MV-4-11 (cell line): ENCODE results near the gene LTF.
"Not testable (repeated sequence)": the region's sequence is repeated elsewhere in the genome, so short reads cannot be mapped to it uniquely, and the experiment has no call there.

Source experiments
- DNase-seq: peaks from one replicate; lab custom pipeline; 2025; lab: John Stamatoyannopoulos, UW

The LTF gene

GRCh38 chr3:46440531-46441294 lies 24.0 kb downstream of the LTF start:
- DNase-seq = peak; percentile 90

- no peak for DNase-seq
These were observed 25.9 kb downstream of the LTF start for GRCh38 chr3:46438831-46439230.

GRCh38 chr3:46435081-46435726 lies 29.5 kb downstream of the LTF start:
- DNase-seq = no peak

- no peak for DNase-seq
These were observed 30.9 kb downstream of the LTF start for GRCh38 chr3:46433841-46434240.

GRCh38 chr3:46433118-46433517 lies 31.6 kb downstream of the LTF start:
- peak; percentile 23 for DNase-seq

- DNase-seq = not testable (repeated sequence)
These were observed 32.8 kb downstream of the LTF start for GRCh38 chr3:46431905-46432304.

GRCh38 chr3:46430879-46431278 lies 33.8 kb downstream of the LTF start:
- not testable (repeated sequence) for DNase-seq

GRCh38 chr3:46429671-46430070 lies 35.0 kb downstream of the LTF start:
- DNase-seq = no peak

- no peak for DNase-seq
These were observed 35.5 kb downstream of the LTF start for GRCh38 chr3:46429250-46429649.

GRCh38 chr3:46427916-46428833 lies 36.5 kb downstream of the LTF start:
- no peak for DNase-seq

- DNase-seq = not testable (repeated sequence)
These were observed 37.3 kb downstream of the LTF start for GRCh38 chr3:46427404-46427803.

- not testable (repeated sequence) for DNase-seq
These were observed 38.2 kb downstream of the LTF start for GRCh38 chr3:46426476-46426875.

GRCh38 chr3:46423588-46423987 lies 41.1 kb downstream of the LTF start:
- no peak for DNase-seq

GRCh38 chr3:46422617-46423016 lies 42.1 kb downstream of the LTF start:
- DNase-seq = no peak

- no peak for DNase-seq
These were observed 43.8 kb downstream of the LTF start for GRCh38 chr3:46420931-46421330.

GRCh38 chr3:46419816-46420215 lies 44.9 kb downstream of the LTF start:
- DNase-seq = no peak

- no peak for DNase-seq
These were observed 46.7 kb downstream of the LTF start for GRCh38 chr3:46417841-46418611.

- no peak for DNase-seq
These were observed 47.7 kb downstream of the LTF start for GRCh38 chr3:46416811-46417510.

GRCh38 chr3:46416125-46416810 lies 48.4 kb downstream of the LTF start:
- peak; percentile 51 for DNase-seq

- no peak for DNase-seq
These were observed 50.0 kb downstream of the LTF start for GRCh38 chr3:46414739-46415138.

- DNase-seq = no peak
These were observed 50.8 kb downstream of the LTF start for GRCh38 chr3:46413951-46414350.
